GM12801 (cell line): Measurements from ENCODE around the gene ANKRD27.

Experiments
- TF ChIP-seq, protein P1 (sequence below): IDR thresholded peaks from one replicate; pipeline ENCODE4 v1.5.1; 2011; ENCODE audit warnings: control low read depth; ENCODE audit not compliant: insufficient read length; ENCODE audit errors: extremely low read depth

ANKRD27 gene

DNA sequence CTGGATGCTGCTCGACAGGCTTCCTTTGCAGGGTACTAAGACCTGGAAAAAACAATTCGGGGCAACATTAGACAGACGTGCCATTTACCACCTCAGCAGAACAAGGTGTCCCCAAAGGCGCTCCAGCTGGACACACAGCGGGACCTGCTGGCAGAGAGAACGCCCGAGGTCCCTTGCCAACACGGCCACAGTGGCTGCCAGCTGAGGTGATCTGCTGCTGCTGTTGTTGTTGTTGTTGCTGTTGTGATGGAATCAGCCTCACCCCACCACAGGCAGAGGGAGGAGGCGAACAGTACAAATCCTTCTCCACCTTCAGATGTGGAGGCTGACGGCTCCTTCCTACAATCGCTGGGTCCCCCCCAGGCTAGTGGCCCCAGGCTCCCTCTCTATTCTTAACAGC is 25.2 kb downstream of the ANKRD27 start:
- TF ChIP-seq, protein P1, sequence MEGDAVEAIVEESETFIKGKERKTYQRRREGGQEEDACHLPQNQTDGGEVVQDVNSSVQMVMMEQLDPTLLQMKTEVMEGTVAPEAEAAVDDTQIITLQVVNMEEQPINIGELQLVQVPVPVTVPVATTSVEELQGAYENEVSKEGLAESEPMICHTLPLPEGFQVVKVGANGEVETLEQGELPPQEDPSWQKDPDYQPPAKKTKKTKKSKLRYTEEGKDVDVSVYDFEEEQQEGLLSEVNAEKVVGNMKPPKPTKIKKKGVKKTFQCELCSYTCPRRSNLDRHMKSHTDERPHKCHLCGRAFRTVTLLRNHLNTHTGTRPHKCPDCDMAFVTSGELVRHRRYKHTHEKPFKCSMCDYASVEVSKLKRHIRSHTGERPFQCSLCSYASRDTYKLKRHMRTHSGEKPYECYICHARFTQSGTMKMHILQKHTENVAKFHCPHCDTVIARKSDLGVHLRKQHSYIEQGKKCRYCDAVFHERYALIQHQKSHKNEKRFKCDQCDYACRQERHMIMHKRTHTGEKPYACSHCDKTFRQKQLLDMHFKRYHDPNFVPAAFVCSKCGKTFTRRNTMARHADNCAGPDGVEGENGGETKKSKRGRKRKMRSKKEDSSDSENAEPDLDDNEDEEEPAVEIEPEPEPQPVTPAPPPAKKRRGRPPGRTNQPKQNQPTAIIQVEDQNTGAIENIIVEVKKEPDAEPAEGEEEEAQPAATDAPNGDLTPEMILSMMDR = no peak

DNA sequence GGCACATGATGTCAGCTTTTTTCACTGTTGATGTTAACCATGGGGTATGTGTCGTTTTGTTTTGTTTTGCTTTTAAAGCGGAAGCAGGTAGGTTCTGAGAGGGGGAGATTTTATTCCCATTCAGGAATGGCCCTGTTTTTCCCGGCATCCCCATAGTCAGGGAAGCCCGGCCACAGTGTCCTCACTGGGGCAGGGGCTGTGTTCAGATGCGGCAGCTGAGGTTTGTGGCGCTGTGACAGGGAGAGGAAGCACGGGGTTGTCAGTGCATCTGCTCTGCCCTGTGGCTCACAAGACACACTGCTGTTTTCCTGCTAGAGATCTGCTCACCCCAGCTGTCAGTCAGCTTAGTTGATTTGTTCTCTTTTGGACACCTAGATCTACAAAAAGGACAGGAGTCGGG is 27.6 kb downstream of the ANKRD27 start:
- TF ChIP-seq, protein P1 = no peak

DNA sequence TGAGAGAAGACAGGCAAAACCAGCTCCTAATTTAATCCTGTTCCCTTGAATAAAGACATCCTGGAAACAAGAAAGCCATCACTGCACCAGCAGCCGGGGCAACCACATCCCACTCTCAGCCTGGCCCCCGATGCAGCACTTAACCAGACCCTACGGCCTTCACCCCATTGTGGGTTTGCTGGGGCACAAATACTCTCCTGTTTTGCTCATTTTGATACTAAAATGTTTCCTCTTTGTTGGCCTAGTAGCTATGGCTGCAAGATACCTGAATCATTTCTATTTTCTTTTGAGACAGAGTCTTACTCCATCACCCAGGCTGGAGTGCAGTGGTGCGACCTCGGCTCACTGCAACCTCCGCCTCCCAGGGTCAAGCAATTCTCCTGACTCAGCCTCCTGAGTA is 28.4 kb downstream of the ANKRD27 start:
- TF ChIP-seq, protein P1 = no peak

DNA sequence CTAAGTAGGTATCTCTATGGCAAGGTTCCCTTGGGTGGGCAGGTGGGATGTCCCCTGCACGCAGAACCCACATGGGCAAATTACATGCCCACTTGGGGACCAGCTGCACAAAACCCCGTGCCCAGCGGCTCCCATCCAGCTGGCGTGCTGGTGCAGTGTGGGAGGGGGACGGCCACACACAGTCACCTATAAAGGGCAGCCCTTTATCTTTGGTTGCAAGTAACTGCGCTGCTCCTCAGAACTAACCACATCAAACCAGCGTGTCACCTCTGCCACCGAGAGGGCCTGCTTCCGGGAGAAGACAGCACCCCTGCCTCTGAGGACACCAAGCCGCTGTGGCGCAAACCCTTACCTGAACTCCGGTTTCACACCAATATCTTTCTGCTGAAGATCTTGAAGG is 32.2 kb downstream of the ANKRD27 start:
- TF ChIP-seq, protein P1 = no peak

DNA sequence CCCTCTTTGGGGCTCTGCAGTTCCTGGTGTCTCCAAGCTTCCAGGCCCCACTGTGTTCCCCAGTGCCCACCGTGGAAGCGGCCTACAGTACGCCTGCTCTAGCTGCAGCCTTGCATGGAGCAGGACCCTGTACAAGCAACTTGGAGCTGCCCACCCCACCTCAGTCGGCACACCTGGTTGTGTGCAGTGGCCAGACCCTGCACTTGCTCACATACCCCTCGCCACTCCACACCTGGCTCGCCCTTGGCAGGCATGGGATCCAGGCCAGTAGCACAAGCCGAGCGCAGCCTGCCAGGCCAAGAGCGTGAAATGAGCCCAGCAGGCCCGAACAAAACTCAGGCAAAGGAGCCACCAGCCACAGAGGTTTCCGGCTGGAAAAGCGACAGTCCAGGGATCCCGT is 36.4 kb downstream of the ANKRD27 start:
- TF ChIP-seq, protein P1 = no peak

DNA sequence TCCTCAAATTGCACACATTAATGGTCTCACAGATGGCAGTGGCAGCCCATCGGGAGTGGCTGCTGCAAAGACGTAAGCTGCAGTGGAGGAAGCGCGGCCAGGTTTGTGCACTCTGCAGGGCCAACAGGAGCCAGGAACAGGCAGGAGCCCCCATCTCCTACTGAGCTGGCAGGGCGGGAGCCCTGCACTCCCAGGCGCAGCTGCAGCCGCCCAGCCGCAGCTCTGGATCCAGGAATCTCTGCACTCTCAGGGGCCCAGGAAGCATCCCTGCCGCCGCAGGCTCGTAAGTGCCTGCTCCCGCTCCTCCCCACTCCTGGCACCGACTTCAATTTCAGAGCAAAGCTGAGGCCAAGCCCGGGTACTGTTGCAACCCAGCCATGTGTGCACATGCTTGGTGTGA is 37.5 kb downstream of the ANKRD27 start:
- TF ChIP-seq, protein P1 = no peak

DNA sequence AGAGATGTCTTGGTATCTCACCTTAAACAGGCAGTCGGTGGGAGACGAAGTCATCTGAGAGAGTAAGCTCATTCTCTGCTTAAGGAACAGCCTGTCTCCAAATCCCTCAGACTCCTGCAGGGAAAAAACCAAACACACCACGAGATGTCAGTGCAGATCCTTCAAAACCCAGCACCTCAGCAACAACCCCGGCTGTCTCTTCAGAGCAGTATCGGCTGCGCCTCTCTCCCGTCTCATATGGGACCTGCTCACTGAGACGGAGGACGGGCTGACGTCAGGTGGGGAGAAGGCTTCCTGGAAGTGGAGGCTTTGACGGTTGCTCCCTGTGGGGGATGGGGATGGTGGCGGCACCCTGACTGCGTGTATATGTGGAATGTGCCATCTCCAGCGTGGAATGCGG is 43.6 kb downstream of the ANKRD27 start:
- TF ChIP-seq, protein P1 = no peak

DNA sequence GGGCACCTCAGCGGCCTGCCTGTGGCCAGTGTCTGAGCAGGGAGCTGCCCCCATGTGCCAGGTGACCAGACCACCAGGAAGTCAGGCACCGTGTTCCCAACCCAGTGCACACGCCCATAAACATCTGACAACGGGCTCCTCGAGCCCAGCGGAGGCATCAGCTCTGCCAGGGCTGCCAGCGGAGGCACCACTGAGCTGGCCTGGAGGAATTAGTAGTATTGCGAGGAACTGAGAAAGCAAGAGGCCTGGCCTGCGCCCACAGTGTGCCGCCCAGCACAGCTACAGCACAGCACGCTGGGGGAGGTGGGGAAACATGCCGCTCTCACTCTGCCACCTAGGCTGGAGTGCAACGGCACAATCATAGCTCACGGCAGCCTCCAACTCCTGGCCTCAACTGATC is 44.6 kb downstream of the ANKRD27 start:
- TF ChIP-seq, protein P1 = no peak
